HEK293 (cell line): Measurements from ENCODE around the gene EIF3L.

ENCODE experiments used
- CTCF ChIP-seq: fragments of 450-650 bp; formaldehyde crosslinking; IDR thresholded peaks from 2 replicates; pipeline ENCODE4 v1.5.1; 2016; ENCODE audit warnings: missing biosample characterization, missing genetic modification characterization
- HOXA7 ChIP-seq: sonication (generic); formaldehyde crosslinking; IDR thresholded peaks from 2 replicates; pipeline ENCODE4 v1.8.1; 2022; ENCODE audit warnings: missing genetic modification reagents, borderline replicate concordance
- RBAK ChIP-seq: fragments of 450-650 bp; formaldehyde crosslinking; IDR thresholded peaks from 2 replicates; pipeline ENCODE4 v1.5.1; 2016; ENCODE audit warnings: missing biosample characterization, missing genetic modification characterization
- YY1 ChIP-seq: fragments of 450-650 bp; formaldehyde crosslinking; IDR thresholded peaks from 2 replicates; pipeline ENCODE4 v1.5.1; 2018; ENCODE audit warnings: missing biosample characterization, missing genetic modification characterization
- ZNF138 ChIP-seq: fragments of 450-650 bp; formaldehyde crosslinking; IDR thresholded peaks from 2 replicates; pipeline ENCODE4 v1.5.1; 2016; ENCODE audit warnings: missing biosample characterization, missing genetic modification characterization, borderline replicate concordance
- ZNF202 ChIP-seq: fragments of 450-650 bp; formaldehyde crosslinking; IDR thresholded peaks from 2 replicates; pipeline ENCODE4 v1.5.1; 2016; ENCODE audit warnings: missing biosample characterization, missing genetic modification characterization, borderline replicate concordance
- ZNF266 ChIP-seq: fragments of 450-650 bp; formaldehyde crosslinking; IDR thresholded peaks from 2 replicates; pipeline ENCODE4 v1.5.1; 2016; ENCODE audit warnings: missing biosample characterization, missing genetic modification characterization, low read depth
- ZNF274 ChIP-seq, 2 experiments: fragments of 200-500 bp in 1 of 2; fragments of 450-650 bp in 1 of 2; sonication (Bioruptor generic) in 1 of 2; formaldehyde crosslinking in 1 of 2; IDR thresholded peaks; 2 replicates each; pipeline versions ENCODE4 v1.5.1 to v1.6.1; 2014 to 2016; ENCODE audit warnings: borderline replicate concordance in 1 of 2, inconsistent platforms in 1 of 2, low read length in 1 of 2, missing biosample characterization in 1 of 2, missing genetic modification characterization in 1 of 2
- ZNF292 ChIP-seq: fragments of 450-650 bp; formaldehyde crosslinking; IDR thresholded peaks from 2 replicates; pipeline ENCODE4 v1.5.1; 2016; ENCODE audit warnings: low read depth, missing biosample characterization, missing genetic modification characterization, borderline replicate concordance
- ZNF510 ChIP-seq: fragments of 450-650 bp; formaldehyde crosslinking; IDR thresholded peaks from 2 replicates; pipeline ENCODE4 v1.5.1; 2018; ENCODE audit warnings: mild to moderate bottlenecking, missing genetic modification characterization, missing biosample characterization; ENCODE audit not compliant: insufficient replicate concordance
- ZNF664 ChIP-seq: fragments of 450-650 bp; formaldehyde crosslinking; IDR thresholded peaks from 2 replicates; pipeline ENCODE4 v1.5.1; 2016; ENCODE audit warnings: missing biosample characterization, missing genetic modification characterization

DNA sequence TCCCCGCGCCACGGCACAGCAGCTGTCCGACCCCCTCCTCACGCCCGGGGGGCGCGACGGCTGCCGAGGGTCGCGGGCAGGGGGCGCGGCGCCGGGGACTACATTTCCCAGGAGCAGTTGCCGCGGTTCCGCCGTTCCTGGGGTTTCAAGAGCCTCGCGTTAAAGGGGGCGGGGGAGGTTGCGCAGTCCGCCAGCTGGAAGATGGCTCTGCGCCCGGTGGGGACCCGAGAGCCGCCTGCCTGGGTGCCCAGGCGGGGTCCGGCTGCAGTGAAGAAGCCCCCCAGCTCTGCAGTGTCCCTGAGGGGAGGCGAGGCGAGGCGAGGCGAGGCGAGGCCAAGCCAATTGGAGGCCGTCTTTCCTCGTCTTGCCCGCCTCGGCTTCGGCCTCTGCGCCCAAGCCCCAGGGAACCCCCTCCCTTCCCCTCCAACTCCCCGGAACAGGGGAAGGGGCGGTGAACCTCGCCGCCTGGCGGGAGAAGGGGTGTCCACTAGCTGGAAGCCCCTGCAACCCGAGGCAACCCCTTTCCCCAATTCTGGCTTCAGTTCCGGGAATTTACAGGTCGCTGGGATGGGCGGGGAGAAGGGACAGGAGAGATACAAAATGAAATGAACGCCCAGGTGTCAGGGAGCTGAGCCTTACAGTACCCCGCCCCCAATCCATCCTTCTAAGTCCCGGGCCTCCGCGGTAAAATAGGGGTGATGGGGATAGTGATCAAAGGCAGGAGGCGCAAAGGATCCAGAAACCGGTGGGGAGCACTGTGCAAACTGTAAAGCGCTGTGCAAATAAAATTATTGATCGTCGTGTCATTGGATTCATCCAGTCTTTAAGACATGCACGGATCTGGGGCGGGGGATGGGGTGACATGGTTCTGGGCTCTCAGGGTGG, 46.7 kb upstream of the EIF3L start:
- TF ChIP-seq ZNF292 (tag by site-specific recombination) (no peak), ZNF202 (tag by site-specific recombination) (no peak), CTCF (no peak; the same call in 1 of the 2 replicates), ZNF510 (tag by site-specific recombination) (no peak), ZNF274 (IDR thresholded peaks at IDR 0.05; ENCODE audit: low read length) (no peak), ZNF274 (tag by site-specific recombination; IDR thresholded peaks at IDR 0.05; ENCODE audit: borderline replicate concordance) (no peak), RBAK (tag by site-specific recombination) (no peak), YY1 (tag by site-specific recombination) (peak; percentile 44; the same call in 1 of the 2 replicates), HOXA7 (CRISPR knock-in tag) (no peak), ZNF664 (tag by site-specific recombination) (no peak), ZNF266 (tag by site-specific recombination) (no peak), ZNF138 (no peak)
